OCI-LY7 (cell line): ENCODE measurements around the gene LARGE1.

ENCODE experiments used
- EZH2phosphoT487 ChIP-seq: fragments of 200-600 bp; sonication (generic); IDR thresholded peaks from 2 replicates; pipeline ENCODE4 v1.6.1; 2018; ENCODE audit warnings: low read depth, borderline replicate concordance, mild to moderate bottlenecking, mixed run types, antibody characterized with exemption, low read length, moderate library complexity, mixed read lengths
- TF ChIP-seq, protein P1 (sequence below): fragments of 200-600 bp; sonication (generic); conservative IDR thresholded peaks from 2 replicates; pipeline ENCODE4 v1.5.1; 2014; ENCODE audit warnings: mild to moderate bottlenecking, antibody characterized with exemption, low read length, moderate library complexity, mixed read lengths

GRCh38 chr22:33699176-33699575, 221.1 kb downstream of the LARGE1 start:
- no peak for TF ChIP-seq EZH2phosphoT487
- TF ChIP-seq, protein P1, sequence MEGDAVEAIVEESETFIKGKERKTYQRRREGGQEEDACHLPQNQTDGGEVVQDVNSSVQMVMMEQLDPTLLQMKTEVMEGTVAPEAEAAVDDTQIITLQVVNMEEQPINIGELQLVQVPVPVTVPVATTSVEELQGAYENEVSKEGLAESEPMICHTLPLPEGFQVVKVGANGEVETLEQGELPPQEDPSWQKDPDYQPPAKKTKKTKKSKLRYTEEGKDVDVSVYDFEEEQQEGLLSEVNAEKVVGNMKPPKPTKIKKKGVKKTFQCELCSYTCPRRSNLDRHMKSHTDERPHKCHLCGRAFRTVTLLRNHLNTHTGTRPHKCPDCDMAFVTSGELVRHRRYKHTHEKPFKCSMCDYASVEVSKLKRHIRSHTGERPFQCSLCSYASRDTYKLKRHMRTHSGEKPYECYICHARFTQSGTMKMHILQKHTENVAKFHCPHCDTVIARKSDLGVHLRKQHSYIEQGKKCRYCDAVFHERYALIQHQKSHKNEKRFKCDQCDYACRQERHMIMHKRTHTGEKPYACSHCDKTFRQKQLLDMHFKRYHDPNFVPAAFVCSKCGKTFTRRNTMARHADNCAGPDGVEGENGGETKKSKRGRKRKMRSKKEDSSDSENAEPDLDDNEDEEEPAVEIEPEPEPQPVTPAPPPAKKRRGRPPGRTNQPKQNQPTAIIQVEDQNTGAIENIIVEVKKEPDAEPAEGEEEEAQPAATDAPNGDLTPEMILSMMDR: no peak
